GM19372 (cell line): ENCODE measurements around the gene MAP3K5.
"Not testable (repeated sequence)": the region's sequence is repeated elsewhere in the genome, so short reads cannot be mapped to it uniquely, and the experiment has no call there.

ENCODE experiments used
- ATAC-seq: cut with Tn5 transposase; IDR thresholded peaks from one replicate; pipeline ENCODE4 v1.9.1; 2021; ENCODE audit warnings: mild to moderate bottlenecking, low read depth, moderate library complexity; ENCODE audit not compliant: unreplicated experiment

MAP3K5 gene, protein sequence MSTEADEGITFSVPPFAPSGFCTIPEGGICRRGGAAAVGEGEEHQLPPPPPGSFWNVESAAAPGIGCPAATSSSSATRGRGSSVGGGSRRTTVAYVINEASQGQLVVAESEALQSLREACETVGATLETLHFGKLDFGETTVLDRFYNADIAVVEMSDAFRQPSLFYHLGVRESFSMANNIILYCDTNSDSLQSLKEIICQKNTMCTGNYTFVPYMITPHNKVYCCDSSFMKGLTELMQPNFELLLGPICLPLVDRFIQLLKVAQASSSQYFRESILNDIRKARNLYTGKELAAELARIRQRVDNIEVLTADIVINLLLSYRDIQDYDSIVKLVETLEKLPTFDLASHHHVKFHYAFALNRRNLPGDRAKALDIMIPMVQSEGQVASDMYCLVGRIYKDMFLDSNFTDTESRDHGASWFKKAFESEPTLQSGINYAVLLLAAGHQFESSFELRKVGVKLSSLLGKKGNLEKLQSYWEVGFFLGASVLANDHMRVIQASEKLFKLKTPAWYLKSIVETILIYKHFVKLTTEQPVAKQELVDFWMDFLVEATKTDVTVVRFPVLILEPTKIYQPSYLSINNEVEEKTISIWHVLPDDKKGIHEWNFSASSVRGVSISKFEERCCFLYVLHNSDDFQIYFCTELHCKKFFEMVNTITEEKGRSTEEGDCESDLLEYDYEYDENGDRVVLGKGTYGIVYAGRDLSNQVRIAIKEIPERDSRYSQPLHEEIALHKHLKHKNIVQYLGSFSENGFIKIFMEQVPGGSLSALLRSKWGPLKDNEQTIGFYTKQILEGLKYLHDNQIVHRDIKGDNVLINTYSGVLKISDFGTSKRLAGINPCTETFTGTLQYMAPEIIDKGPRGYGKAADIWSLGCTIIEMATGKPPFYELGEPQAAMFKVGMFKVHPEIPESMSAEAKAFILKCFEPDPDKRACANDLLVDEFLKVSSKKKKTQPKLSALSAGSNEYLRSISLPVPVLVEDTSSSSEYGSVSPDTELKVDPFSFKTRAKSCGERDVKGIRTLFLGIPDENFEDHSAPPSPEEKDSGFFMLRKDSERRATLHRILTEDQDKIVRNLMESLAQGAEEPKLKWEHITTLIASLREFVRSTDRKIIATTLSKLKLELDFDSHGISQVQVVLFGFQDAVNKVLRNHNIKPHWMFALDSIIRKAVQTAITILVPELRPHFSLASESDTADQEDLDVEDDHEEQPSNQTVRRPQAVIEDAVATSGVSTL (N-terminal part only)

GRCh38 chr6:136792410-136793262 lies at the start of gene MAP3K5:
MAP3K5 (minus strand) TSS chr6:136792477; CDS start chr6:136792157, 320 bp downstream.
- peak; percentile 55 for ATAC-seq

GRCh38 chr6:136840276-136841001 lies 48.2 kb upstream of the MAP3K5 start:
- ATAC-seq: no peak

GRCh38 chr6:136831873-136832562 lies 39.7 kb upstream of the MAP3K5 start:
- no peak for ATAC-seq

DNA sequence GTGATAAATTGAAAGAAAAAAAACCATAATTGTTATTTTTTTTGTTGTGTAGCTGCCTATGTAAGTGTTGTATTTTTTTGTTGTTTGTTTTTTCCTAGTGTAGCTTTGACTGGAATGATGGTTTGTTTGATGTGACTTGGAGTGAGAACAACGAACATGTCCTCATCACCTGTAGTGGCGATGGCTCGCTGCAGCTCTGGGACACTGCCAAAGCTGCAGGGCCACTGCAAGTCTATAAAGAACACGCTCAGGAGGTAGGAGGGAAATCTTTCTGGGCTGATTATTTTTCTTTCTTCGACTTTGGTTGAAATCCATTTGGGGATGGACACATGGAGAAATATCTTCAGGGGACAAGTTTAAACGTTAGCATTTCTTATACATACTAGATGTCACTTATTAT lies 33.9 kb upstream of the MAP3K5 start:
- ATAC-seq: no peak

DNA sequence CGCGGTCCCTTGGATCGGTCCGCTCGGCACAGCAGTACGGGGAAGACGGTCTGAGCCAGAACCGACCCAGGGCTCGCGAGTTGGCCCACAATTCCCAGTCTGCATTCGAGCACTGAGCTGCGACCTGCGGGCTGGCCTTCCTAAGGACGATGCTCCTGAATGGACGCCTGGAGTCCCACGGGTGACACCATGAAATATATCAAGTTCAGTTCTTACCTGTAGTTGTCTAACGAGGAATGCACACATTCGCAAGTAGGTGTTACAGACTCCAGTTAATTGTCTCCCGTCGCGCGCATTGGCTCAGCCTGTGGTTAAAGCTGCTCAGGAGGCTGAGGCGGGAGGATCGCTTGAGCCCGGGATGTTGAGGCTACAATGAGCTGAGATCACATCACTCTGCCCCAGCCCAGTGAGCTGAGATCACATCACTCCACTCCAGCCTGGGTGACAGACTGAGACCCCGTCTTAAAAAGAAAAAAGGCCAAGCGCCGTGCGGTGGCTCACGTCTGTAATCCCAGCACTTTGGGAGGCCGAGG lies 30.9 kb upstream of the MAP3K5 start:
- ATAC-seq: no peak

DNA sequence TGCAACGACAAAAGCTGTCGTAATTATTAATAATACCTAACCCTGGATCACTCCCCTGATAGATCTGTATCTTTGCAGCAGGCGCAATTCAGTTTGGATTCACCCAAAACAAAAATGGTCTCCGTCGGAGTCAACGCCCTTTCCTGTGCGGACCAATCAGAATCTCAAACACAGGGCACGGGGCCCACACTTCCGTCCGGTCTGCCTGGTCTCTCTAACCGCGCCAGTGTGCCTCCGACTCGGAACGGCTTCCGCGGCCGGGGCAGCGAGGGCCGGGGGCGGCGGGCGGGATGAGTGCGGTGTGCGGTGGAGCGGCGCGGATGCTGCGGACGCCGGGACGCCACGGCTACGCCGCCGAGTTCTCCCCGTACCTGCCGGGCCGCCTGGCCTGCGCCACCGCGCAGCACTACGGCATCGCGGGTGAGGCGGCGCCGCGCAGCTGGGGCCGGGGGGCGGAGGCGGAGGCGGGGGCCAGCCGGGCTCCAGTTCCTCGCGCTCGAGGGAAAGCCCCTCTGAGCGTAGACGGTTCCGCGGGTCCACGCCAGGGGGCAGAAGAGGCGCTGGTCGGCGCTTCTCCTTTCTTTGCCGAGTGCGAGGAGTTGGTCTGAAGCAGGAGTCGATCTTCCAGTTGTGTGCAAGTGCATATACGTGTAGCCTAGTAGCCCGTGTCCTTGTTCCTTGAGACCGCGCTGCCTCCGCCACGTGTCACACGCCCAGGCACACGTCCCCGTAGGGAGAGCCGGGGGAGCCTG lies 30.3 kb upstream of the MAP3K5 start, which contains the start of gene PEX7:
TSS of gene PEX7 (plus strand) at position 217 of the 752 bp plus-strand sequence. CDS start at position 291, 74 bp downstream.
- peak; percentile 97 for ATAC-seq

GRCh38 chr6:136822046-136822375 lies 29.7 kb upstream of the MAP3K5 start:
- peak; percentile 3 for ATAC-seq

DNA sequence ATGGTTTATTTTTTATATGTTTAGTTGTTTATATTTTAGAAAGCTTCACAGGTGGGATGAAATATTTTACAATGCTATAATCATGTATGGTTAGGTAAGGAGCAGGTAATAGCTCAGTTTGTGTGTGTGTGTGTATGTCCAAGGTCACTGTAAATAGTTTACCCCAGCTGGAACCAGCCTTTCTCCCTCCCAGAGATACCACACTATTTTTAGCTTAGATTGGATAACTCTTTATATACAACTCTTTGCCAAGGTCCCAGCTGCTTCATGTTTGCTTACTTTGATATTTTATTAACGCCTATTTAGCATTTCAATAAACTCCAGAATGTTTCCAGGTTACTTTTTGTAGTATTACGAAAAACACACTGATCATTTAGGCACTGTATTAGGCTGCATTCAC lies 28.3 kb upstream of the MAP3K5 start:
- ATAC-seq: no peak

GRCh38 chr6:136816656-136817055 lies 24.4 kb upstream of the MAP3K5 start:
- no peak for ATAC-seq

- ATAC-seq: not testable (repeated sequence)
Measured at GRCh38 chr6:136815608-136816007, 23.3 kb upstream of the MAP3K5 start.

DNA sequence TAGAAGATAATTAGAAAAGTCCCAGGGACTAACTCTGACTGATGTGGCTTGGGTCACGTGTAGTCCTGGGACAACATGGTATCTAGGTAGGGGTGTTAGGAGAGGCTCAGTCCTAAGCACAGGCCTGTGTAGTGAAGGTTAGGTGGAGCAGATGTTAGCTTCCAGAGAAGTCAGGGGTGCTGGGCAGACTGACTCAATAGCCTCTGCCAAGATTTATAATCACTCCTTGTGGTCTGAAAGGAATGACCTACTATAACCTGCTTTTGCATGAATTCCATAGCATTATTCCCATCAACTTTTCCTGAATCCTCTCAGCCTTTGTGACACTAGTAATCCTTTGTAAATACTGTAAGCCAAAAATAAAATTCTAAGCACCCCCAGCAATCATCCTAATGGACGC lies 19.9 kb upstream of the MAP3K5 start:
- no peak for ATAC-seq

GRCh38 chr6:136811272-136811671 lies 19.0 kb upstream of the MAP3K5 start:
- no peak for ATAC-seq

DNA sequence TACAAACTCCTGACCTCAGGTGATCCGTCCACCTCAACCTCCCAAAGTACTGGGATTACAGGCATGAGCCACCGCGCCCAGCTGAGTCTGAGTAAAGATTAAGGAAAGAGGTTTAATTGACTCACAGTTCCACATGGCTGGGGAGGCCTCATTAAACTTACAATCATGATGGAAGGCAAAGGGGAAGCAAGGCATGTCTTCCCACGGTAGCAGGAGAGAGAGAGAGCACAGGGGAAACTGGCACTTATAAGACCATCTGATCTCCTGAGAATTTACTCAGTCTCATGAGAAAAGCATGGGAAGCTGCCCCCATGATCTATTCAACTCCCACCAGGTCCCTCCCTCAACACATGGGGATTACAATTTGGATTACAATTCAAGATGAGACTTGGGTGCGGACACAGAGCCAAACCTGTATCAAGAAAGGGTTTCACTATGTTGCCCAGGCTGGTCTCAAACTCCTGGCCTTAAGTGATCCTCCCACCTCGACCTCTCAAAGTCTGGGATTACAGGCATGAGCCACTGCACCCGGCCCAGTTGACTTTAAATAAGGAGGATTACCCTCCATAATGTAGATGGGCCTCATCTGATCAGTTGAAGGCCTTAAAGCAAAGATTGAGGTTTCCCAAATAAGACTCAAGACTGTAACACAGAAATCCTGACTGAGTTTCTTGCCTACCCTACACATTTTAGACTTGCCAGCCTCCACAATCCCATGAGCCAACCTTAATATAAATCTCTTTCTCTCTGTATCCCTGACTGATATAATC lies 17.0 kb upstream of the MAP3K5 start:
- no peak for ATAC-seq

DNA sequence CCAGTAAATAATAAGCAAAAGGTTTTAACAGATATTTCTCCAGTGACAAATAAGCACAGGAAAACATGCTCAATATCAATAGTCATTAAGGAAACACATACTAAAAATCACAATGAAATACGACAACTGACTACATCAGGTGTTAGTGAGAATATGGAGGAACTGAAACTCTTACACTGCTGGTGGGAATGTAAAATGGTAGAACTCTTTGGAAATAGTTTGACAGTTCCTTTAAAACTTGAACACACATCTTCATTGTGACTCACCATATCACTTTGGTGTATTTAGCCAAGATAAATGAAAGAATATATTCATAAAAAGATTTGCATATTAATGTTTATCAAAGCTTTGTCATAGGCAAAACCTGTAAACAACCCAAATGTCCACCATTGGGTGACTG lies 11.3 kb upstream of the MAP3K5 start:
- ATAC-seq: no peak

DNA sequence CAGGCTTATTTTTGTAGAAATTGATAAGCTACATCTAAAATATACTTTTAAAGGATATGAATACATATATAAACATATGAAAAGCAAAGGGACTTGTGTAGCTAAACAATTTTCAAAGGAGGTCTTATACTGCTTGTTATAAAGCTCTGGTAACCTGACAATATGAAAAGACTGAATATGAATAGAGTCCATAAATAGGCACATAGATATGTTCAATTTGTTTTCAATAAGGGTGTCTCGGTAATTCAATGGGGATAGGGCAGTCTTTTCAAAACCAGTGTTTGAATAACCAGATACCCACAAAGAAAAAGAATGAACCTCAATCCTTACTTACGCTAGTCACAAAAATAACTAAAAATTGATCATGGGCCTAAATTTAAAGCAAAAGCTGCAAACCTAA lies 9.3 kb upstream of the MAP3K5 start:
- no peak for ATAC-seq

GRCh38 chr6:136798044-136798443 lies 5.8 kb upstream of the MAP3K5 start:
- ATAC-seq: no peak

GRCh38 chr6:136795996-136796395 lies 3.7 kb upstream of the MAP3K5 start:
- ATAC-seq: no peak
